ENCODE data around the gene AKT3. TPM values are rescaled to one million over a fixed set of nuclear protein-coding genes. Genes with fewer than 3 reads are reported as not detected.

Gene AKT3
- total RNA-seq, 2 experiments from 2014 or later, result 80.4 to 88.5 TPM

GRCh38 chr1:243500512-243500911, 349.5 kb downstream of the AKT3 start:
- DNase-seq (no peak), ATAC-seq (ENCODE audit: poor library complexity) (no peak)
- H3K4me1 ChIP-seq (ENCODE audit: insufficient read depth, low read length), result peaks cover 6% of the 10 kb centered on the region
- POLR2A ChIA-PET, result no interaction called here
- Mint-ChIP-seq H3K36me3 (ENCODE audit: low read depth) (peaks cover 61% of the 10 kb centered on the region), H3K4me3 (no peak overlapping the region), H3K9me3 (no peaks in the 10 kb centered on the region), H3K27me3 (no peaks in the 10 kb centered on the region), H3K4me1 (ENCODE audit: low read depth) (no peaks in the 10 kb centered on the region), H3K27ac (no peak overlapping the region)
- H3K4me3 ChIP-seq (ENCODE audit: low read length), result no peak overlapping the region
- CTCF ChIA-PET, result no interaction called here
- no peak for TF ChIP-seq CTCF (IDR thresholded peaks at IDR 0.05)
- peaks cover 5% of the 10 kb centered on the region for H3K36me3 ChIP-seq (ENCODE audit: insufficient read depth, low read length)
- peaks cover 0 to 6% of the 10 kb centered on the region in 2 experiments for H3K9me3 ChIP-seq (ENCODE audit: control insufficient read depth in 1 of 2, insufficient read depth in 1 of 2, low read length in 2 of 2)
- H3K27me3 ChIP-seq (ENCODE audit: control insufficient read depth in 1 of 2, insufficient read depth in 2 of 2, low read length in 2 of 2), result no peaks in the 10 kb centered on the region
- no peak overlapping the region for H3K27ac ChIP-seq (ENCODE audit: low read depth in 1 of 2, low read length in 2 of 2)
- intact Hi-C loops (cut with DNase I, micrococcal nuclease), result no loop called here

- Mint-ChIP-seq H3K9me3 (no peaks in the 10 kb centered on the region), H3K36me3 (ENCODE audit: low read depth) (peaks cover 54% of the 10 kb centered on the region), H3K27ac (no peak overlapping the region), H3K4me3 (no peak overlapping the region), H3K4me1 (ENCODE audit: low read depth) (no peaks in the 10 kb centered on the region), H3K27me3 (no peaks in the 10 kb centered on the region)
- CTCF ChIA-PET, result no interaction called here
- no peak overlapping the region for H3K27ac ChIP-seq (ENCODE audit: low read depth in 1 of 2, low read length in 2 of 2)
- no peak for ATAC-seq (ENCODE audit: poor library complexity)
- peaks cover 0 to 12% of the 10 kb centered on the region in 2 experiments for H3K9me3 ChIP-seq (ENCODE audit: control insufficient read depth in 1 of 2, insufficient read depth in 1 of 2, low read length in 2 of 2)
- no peaks in the 10 kb centered on the region for H3K27me3 ChIP-seq (ENCODE audit: control insufficient read depth in 1 of 2, insufficient read depth in 2 of 2, low read length in 2 of 2)
- peaks cover 5% of the 10 kb centered on the region for H3K36me3 ChIP-seq (ENCODE audit: insufficient read depth, low read length)
- peaks cover 6% of the 10 kb centered on the region for H3K4me1 ChIP-seq (ENCODE audit: insufficient read depth, low read length)
- no peak for DNase-seq
- POLR2A ChIA-PET, result interaction anchor here (1.4 kb wide), 1 partner anchor 9 kb away, joined by 3 read pairs; no protein-coding TSS in a partner anchor
- intact Hi-C loops (cut with DNase I, micrococcal nuclease), result no loop called here
- TF ChIP-seq CTCF (IDR thresholded peaks at IDR 0.05), result no peak
- no peak overlapping the region for H3K4me3 ChIP-seq (ENCODE audit: low read length)
Measured at GRCh38 chr1:243499711-243500110, 350.3 kb downstream of the AKT3 start.

- intact Hi-C loops (cut with DNase I, micrococcal nuclease), result no loop called here
- ATAC-seq (ENCODE audit: poor library complexity), result no peak
- no peak for TF ChIP-seq CTCF (IDR thresholded peaks at IDR 0.05)
- Histone ChIP-seq H3K36me3 (ENCODE audit: insufficient read depth, low read length) (peaks cover 1% of the 10 kb centered on the region), H3K27me3 (ENCODE audit: control insufficient read depth in 1 of 2, insufficient read depth in 2 of 2, low read length in 2 of 2) (no peaks in the 10 kb centered on the region), H3K9me3 (ENCODE audit: control insufficient read depth in 1 of 2, insufficient read depth in 1 of 2, low read length in 2 of 2) (peaks cover 0 to 12% of the 10 kb centered on the region in 2 experiments), H3K4me3 (ENCODE audit: low read length) (no peak overlapping the region), H3K27ac (ENCODE audit: low read depth in 1 of 2, low read length in 2 of 2) (no peak overlapping the region), H3K4me1 (ENCODE audit: insufficient read depth, low read length) (peaks cover 6% of the 10 kb centered on the region)
- Mint-ChIP-seq H3K4me1 (ENCODE audit: low read depth) (no peaks in the 10 kb centered on the region), H3K9me3 (no peaks in the 10 kb centered on the region), H3K4me3 (no peak overlapping the region), H3K27me3 (no peaks in the 10 kb centered on the region), H3K27ac (no peak overlapping the region), H3K36me3 (ENCODE audit: low read depth) (peaks cover 51% of the 10 kb centered on the region)
- no peak for DNase-seq
- ChIA-PET CTCF (no interaction called here), POLR2A (interaction anchor here (1.4 kb wide), 1 partner anchor 9 kb away, joined by 3 read pairs; no protein-coding TSS in a partner anchor)
Measured at GRCh38 chr1:243499248-243499647, 350.8 kb downstream of the AKT3 start.
